GM18909 (cell line): Measurements from ENCODE around the gene RUBCN.
A peak's percentile ranks its signal among the peaks of the same experiment; 100 is the strongest.

Experiments used
- ATAC-seq: cut with Tn5 transposase; IDR thresholded peaks from one replicate; pipeline ENCODE4 v1.9.1; 2021; ENCODE audit warnings: mild to moderate bottlenecking; ENCODE audit not compliant: unreplicated experiment, poor library complexity

RUBCN gene

GRCh38 chr3:197736491-197737318, at the start of gene RUBCN:
Gene RUBCN (minus strand): TSS chr3:197736904. CDS start chr3:197736719, 185 bp downstream.
- ATAC-seq, result peak; percentile 85

- ATAC-seq, result no peak
These were observed 47.4 kb upstream of the RUBCN start for GRCh38 chr3:197784019-197784585.

GRCh38 chr3:197782230-197782629, 45.5 kb upstream of the RUBCN start:
- ATAC-seq, result peak; percentile 48

- no peak for ATAC-seq
These were observed 38.6 kb upstream of the RUBCN start for GRCh38 chr3:197775317-197775716.

- no peak for ATAC-seq
These were observed 25.1 kb upstream of the RUBCN start for GRCh38 chr3:197761784-197762183.

- no peak for ATAC-seq
These were observed 21.8 kb upstream of the RUBCN start for GRCh38 chr3:197758512-197758911.

- ATAC-seq, result no peak
These were observed 20.0 kb upstream of the RUBCN start for GRCh38 chr3:197756704-197757103.

- ATAC-seq, result no peak
These were observed 16.6 kb upstream of the RUBCN start for GRCh38 chr3:197753263-197753662.

GRCh38 chr3:197752107-197752506, 15.4 kb upstream of the RUBCN start:
- ATAC-seq, result no peak

- ATAC-seq, result no peak
These were observed 14.4 kb upstream of the RUBCN start for GRCh38 chr3:197750858-197751737.

GRCh38 chr3:197750396-197750831, 13.7 kb upstream of the RUBCN start:
- ATAC-seq, result peak; percentile 57

- ATAC-seq, result peak; percentile 80
These were observed 13.1 kb upstream of the RUBCN start, which contains the start of gene FYTTD1 for GRCh38 chr3:197749601-197750395. Gene FYTTD1 (plus strand): TSS chr3:197749883. CDS start chr3:197749972, 89 bp downstream.

GRCh38 chr3:197749315-197749600, 12.6 kb upstream of the RUBCN start:
- peak; percentile 30 for ATAC-seq

- no peak for ATAC-seq
These were observed 12.1 kb upstream of the RUBCN start for GRCh38 chr3:197748597-197749314.

- ATAC-seq, result no peak
These were observed 10.1 kb upstream of the RUBCN start for GRCh38 chr3:197746801-197747237.

- no peak for ATAC-seq
These were observed 9.5 kb upstream of the RUBCN start for GRCh38 chr3:197746209-197746608.

- ATAC-seq, result no peak
These were observed 6.1 kb upstream of the RUBCN start for GRCh38 chr3:197742787-197743186.

- ATAC-seq, result no peak
These were observed 1.2 kb upstream of the RUBCN start for GRCh38 chr3:197737749-197738462.

GRCh38 chr3:197737319-197737649, 580 bp upstream of the RUBCN start:
- ATAC-seq, result no peak
